H1 (cell line): Measurements from ENCODE around the gene C3orf20.

Experiments used
- BCL11A ChIP-seq, 2 experiments: IDR thresholded peaks; one replicate each; pipeline ENCODE4 v1.6.1; 2011; ENCODE audit warnings: low read depth in 2 of 2, low read length in 2 of 2, mild to moderate bottlenecking in 2 of 2
- BRCA1 ChIP-seq: IDR thresholded peaks from 2 replicates; pipeline ENCODE4 v1.6.1; 2012; ENCODE audit warnings: low read depth, low read length, improper control_type of control experiment
- CTCF ChIP-seq, 3 experiments: IDR thresholded peaks; 1 replicate in 2 of 3; 2 replicates in 1 of 3; pipeline versions ENCODE4 v1.5.1 to v1.6.1; 2011; ENCODE audit warnings: low read length in 3 of 3, mild to moderate bottlenecking in 3 of 3, inconsistent platforms in 2 of 3, low read depth in 1 of 3, moderate library complexity in 1 of 3; ENCODE audit not compliant: insufficient read depth in 1 of 3; ENCODE audit errors: control extremely low read depth in 1 of 3
- RAD21 ChIP-seq, 2 experiments: IDR thresholded peaks in 1 of 2; conservative IDR thresholded peaks in 1 of 2; 2 replicates each; pipeline ENCODE4 v1.6.1; 2011; ENCODE audit warnings: low read depth in 2 of 2, low read length in 2 of 2, improper control_type of control experiment in 1 of 2, inconsistent platforms in 1 of 2, mild to moderate bottlenecking in 1 of 2, moderate library complexity in 1 of 2
- RBBP5 ChIP-seq: IDR thresholded peaks from 2 replicates; pipeline ENCODE4 v1.7.1; 2012; ENCODE audit warnings: low read depth, mild to moderate bottlenecking, inconsistent platforms, low read length, moderate library complexity, borderline replicate concordance
- SIN3A ChIP-seq, 2 experiments: IDR thresholded peaks in 1 of 2; conservative IDR thresholded peaks in 1 of 2; 2 replicates each; pipeline ENCODE4 v1.6.1; 2011 to 2012; ENCODE audit warnings: low read length in 2 of 2, improper control_type of control experiment in 1 of 2, low read depth in 1 of 2, mild to moderate bottlenecking in 1 of 2

- TF ChIP-seq SIN3A (conservative IDR thresholded peaks at IDR 0.05 in 1 of 2, IDR thresholded peaks at IDR 0.05 in 1 of 2; ENCODE audit: low read depth in 1 of 2, low read length in 2 of 2) (no peak), CTCF (IDR thresholded peaks at IDR 0.05; ENCODE audit: control extremely low read depth in 1 of 3, insufficient read depth in 1 of 3, low read depth in 1 of 3, low read length in 3 of 3) (no peak), BRCA1 (no peak), BCL11A (IDR thresholded peaks at IDR 0.05; ENCODE audit: low read depth in 2 of 2, low read length in 2 of 2) (no peak), RAD21 (IDR thresholded peaks at IDR 0.05 in 1 of 2, conservative IDR thresholded peaks at IDR 0.05 in 1 of 2; ENCODE audit: low read depth in 2 of 2, low read length in 2 of 2) (no peak), RBBP5 (no peak)
Measured at GRCh38 chr3:14789640-14790285, 114.8 kb downstream of the C3orf20 start.
